H54 (cell line): ENCODE results near the gene ZNF689.
"Not testable (repeated sequence)": the region's sequence is repeated elsewhere in the genome, so short reads cannot be mapped to it uniquely, and the experiment has no call there.

Experiments
- DNase-seq: peaks from one replicate; pipeline ENCODE4 v3.0.0; 2011; ENCODE audit warnings: low spot score, mixed read lengths; ENCODE audit not compliant: insufficient read length
- FAIRE-seq: peaks from 3 replicates; lab custom pipeline; 2011; peaks lifted over from hg19 to GRCh38; lab: Jason Lieb, UNC
- POLR2A ChIP-seq: IDR thresholded peaks from 2 replicates; pipeline ENCODE4 v1.6.1; 2011; ENCODE audit warnings: low read depth, mild to moderate bottlenecking, low read length

The ZNF689 gene

GRCh38 chr16:30600929-30601328 lies 9.3 kb downstream of the ZNF689 start:
- no peak for FAIRE-seq
- no peak for TF ChIP-seq POLR2A

GRCh38 chr16:30600215-30600614 lies 10.0 kb downstream of the ZNF689 start:
- DNase-seq: no peak
- FAIRE-seq: no peak
- no peak for TF ChIP-seq POLR2A

More at GRCh38 chr16:30600929-30601328, 9.3 kb downstream of the ZNF689 start:
- no peak for DNase-seq

DNA sequence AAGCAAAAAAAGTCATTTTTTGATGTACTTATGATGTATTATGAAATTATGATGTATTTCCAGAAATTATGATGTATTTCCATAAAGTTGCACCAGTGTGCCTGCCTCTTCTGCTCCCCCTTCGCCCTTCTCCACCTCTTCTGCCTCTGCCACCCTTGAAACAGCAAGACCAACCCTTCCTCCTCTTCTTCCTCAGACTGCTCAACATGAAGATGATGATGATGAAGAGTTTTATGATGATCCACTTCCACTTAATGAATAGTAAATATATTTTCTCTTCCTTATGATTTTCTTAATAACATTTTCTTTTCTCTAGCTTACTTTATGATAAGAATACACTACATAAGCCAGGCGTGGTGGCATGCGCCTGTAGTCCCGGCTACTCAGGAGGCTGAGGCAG lies 17.3 kb downstream of the ZNF689 start:
- no peak for TF ChIP-seq POLR2A
- FAIRE-seq (no peak), DNase-seq (no peak)

DNA sequence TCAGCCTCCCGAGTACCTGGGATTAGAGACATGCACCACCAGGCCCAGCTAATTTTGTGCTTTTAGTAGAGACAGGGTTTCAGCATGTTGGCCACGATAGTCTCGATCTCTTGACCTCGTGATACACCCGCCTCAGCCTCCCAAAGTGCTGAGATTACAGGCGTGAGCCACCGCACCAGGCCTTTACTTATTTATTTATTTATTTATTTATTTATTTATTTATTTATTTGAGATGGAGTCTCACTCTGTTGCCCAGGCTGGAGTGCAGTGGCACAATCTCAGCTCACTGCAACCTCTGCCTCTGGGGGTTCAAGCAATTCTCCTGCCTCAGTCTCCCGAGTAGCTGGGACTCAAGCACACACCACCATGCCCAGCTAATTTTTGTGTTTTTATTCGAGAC lies 19.3 kb downstream of the ZNF689 start:
- not testable (repeated sequence) for DNase-seq, FAIRE-seq

- FAIRE-seq, DNase-seq: not testable (repeated sequence)
These were observed 20.6 kb downstream of the ZNF689 start for GRCh38 chr16:30589582-30589981.

- no peak for FAIRE-seq
- no peak for TF ChIP-seq POLR2A
These were observed 21.5 kb downstream of the ZNF689 start for GRCh38 chr16:30588651-30589050.

DNA sequence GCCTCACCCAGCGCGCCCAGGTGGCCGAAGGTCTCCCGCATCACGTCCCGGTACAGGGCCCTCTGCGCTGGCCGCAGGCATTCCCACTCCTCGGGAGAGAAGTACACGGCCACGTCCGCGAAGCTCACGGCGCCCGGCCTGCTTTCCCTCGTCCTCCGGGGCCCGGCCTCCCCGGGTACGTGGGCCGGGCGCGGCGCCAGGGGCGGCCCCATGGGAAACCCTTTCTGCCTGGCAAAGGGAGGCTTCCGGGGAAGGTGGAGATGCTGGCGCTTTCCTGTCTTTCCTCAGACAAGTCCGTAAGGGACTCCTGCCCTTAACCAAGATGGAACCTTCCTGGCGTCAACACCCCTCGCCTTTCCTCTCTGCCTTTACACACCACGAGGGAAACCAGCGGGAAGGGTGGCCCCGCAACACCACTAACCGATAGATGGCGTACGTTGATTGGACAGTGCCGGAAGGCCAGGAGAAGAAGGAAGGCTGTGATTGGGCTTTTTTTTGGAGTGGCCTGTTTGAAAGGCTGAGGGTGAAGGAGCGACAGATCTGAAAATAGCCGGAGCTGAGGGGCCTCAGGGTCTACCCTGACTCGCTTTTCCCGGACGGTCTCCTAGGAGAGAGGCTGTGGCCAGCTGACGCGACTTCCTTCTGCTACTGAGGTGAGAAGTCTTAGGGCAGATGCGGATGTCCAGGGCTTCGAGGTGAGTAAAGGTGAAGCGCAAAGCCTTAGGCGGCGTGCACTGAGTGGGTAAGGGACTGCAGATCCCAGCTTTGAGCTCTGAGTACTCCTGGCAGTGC lies 24.6 kb downstream of the ZNF689 start, which contains the start of gene ZNF785:
ZNF785 (minus strand) TSS at position 298 of the 792 bp plus-strand sequence; CDS start at position 212, 86 bp downstream.
- FAIRE-seq: peak; percentile 87
- DNase-seq: peak; percentile 93
- TF ChIP-seq POLR2A: peak; percentile 61

More at GRCh38 chr16:30588651-30589050, 21.5 kb downstream of the ZNF689 start:
- DNase-seq: no peak

GRCh38 chr16:30585022-30585399 lies 25.2 kb downstream of the ZNF689 start:
- no peak for FAIRE-seq
- TF ChIP-seq POLR2A: no peak

DNA sequence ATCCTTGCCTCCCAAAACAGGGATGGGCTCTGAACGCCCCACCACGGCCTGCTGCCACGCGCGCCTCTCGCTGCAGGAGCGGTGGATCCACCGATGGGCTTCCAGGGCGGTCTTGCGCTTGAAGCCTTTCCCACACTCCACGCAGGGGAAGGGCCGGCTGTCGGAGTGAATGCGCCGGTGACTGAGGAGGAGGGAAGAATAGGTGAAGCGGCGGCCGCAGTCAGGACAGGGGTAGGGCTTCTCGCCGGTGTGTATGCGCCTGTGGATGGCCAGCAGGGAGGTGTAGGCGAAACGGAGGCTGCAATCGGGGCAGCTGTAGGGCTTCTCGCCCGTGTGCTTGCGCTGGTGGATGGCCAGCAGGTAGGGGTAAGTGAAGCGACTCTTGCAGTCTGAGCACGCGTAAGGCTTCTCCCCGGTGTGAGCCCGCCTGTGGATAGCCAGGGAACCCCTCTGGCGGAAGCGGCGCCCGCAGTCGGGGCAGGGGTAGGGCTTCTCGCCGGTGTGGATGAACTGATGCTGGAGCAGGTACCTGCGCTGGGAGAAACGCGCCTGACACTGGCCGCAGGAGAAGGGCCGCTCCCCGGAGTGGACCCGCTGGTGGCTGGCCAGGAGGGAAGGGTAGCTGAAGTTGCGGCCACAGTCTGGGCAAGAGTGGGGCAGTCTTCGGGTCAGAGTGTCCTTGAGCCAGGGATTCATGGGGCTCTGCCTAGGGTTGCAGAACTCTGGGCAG lies 27.4 kb downstream of the ZNF689 start:
- DNase-seq (no peak), FAIRE-seq (no peak)
- no peak for TF ChIP-seq POLR2A

More at GRCh38 chr16:30585022-30585399, 25.2 kb downstream of the ZNF689 start:
- no peak for DNase-seq

DNA sequence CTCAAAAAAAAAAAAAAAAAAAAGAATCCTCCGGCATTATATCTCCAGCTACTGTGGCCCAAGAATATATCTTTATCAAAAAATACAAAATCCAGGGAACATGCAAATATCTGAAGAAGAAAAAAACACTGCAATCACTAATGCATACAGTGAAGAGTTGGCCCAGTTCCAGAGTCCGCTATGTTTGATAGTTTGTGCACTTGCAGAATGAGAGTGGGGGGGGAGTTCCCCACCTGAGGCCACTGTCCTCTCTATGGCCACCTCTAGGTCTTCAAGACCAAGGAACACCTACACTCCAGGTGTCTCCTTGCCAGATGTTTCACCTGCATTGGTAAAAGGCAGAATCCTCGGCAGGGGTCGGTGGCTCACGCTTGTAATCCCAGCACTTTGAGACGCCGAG lies 28.7 kb downstream of the ZNF689 start:
- DNase-seq (no peak), FAIRE-seq (no peak)

DNA sequence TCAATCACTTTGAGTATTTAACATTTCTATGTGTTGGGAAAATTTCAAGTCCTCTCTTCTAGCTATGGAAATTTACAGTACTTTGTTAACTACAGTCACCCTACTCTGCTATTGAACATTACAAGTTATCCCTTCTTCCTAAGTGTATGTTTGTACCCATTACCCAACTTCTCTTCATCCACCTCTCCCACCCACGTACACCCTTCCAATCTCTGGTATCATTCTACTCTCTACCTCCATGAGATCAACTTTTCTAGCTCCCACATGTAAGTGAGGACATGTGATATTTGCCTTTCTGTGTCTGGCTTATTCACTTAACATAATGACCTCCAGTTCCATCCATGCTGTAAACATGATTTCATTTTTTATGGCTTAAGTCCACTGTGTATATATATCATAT lies 35.5 kb downstream of the ZNF689 start:
- FAIRE-seq (no peak), DNase-seq (no peak)
- no peak for TF ChIP-seq POLR2A

More for the DNA sequence above, 28.7 kb downstream of the ZNF689 start:
- no peak for TF ChIP-seq POLR2A

DNA sequence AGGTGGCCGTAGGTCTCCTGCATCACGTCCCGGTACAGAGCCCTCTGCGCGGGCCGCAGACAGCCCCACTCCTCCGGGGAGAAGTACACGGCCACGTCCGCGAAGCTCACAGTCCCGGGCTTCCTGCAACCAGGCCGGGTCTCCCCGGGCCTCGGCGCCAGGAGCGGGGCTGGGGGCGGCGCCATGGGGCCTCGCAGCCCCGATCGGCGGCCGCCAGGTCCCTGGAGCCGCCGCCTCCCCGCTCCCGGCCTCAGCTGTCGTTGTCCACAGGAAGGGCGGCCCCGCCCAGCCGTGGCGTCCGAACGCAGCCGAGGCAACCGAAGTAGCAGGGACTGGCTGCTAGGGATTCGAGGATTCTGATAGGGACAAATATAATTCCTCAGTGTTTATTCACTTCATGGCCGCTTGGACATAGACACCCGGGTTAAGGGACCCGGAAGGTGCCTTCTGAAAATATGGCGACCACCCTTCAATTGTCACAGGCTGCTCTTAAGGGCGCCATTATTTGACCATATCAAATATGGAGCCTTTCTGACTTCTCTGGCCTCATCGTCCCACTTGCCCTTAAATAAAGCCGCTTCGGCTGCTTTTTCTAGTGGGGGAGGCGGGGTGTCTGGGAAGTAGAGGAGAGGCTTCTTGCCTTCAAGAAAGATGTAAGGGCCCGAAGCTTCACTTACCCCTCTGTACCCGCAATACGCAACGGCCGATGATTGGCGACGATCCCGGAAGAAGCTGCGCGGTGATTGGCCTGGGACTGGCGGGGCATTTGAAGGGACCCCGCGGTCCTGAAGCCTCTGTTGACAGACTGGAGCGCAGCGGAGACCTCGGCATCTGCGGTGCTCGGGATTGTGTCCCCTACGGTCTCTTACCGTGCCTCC lies 38.5 kb downstream of the ZNF689 start, which contains the start of gene ZNF688:
ZNF688 (minus strand) TSS at position 270 of the 878 bp plus-strand sequence; CDS start at position 185, 85 bp downstream.
- DNase-seq (peak; percentile 93), FAIRE-seq (peak; percentile 67)
- TF ChIP-seq POLR2A: peak; percentile 53
